ENCODE measurements around the gene SLC4A5.
A peak's percentile ranks its signal among the peaks of the same experiment; 100 is the strongest.

- peak in 1 of 2 donors; percentile 57 for TF ChIP-seq POLR2A (IDR thresholded peaks at IDR 0.05)
- peak; percentile 90 to 97 (median 96) for TF ChIP-seq CTCF (IDR thresholded peaks at IDR 0.05)
Observed at GRCh38 chr2:74391580-74392448, 48.6 kb upstream of the SLC4A5 start.

Data from thyroid gland (tissue), 4 donors.